CD4-positive, alpha-beta T cell (primary cell): ENCODE data around the gene DDX1. TPM values are rescaled to one million over a fixed set of nuclear protein-coding genes. Genes with fewer than 3 reads are reported as not detected.

Source experiments
- ATAC-seq: fragments of 200-7000 bp; cut with Tn5 transposase; one replicate; pipeline ENCODE4 v1.10.0; 2022; ENCODE audit warnings: mild to moderate bottlenecking; ENCODE audit not compliant: poor library complexity
- CTCF ChIA-PET: fragments of 350-600 bp; sonication (Branson Sonifier 250); formaldehyde crosslinking; loops from one replicate; lab custom pipeline; 2021; ENCODE audit warnings: antibody characterized with exemption, inconsistent platforms; lab: Charles Lee
- POLR2A ChIA-PET: fragments of 350-600 bp; sonication (Branson Sonifier 250); formaldehyde crosslinking; loops from one replicate; lab custom pipeline; 2021; ENCODE audit warnings: antibody characterized with exemption, inconsistent platforms; lab: Charles Lee
- DNase-seq, 14 experiments: peaks; one replicate each; pipeline ENCODE4 v3.0.0-alpha.2; 2013 to 2020; ENCODE audit warnings: mixed read lengths in 2 of 14
- H3K27ac ChIP-seq, 2 donors: one replicate each; pipeline versions ENCODE4 v1.5.1 to v1.7.0; 2013; ENCODE audit warnings: low read length in 2 of 2, low read depth in 1 of 2, mild to moderate bottlenecking in 1 of 2
- H3K27me3 ChIP-seq, 2 experiments: 1 replicate in 1 of 2; 2 replicates in 1 of 2; pipeline versions ENCODE4 v1.6.1 to v1.7.0; 2013; ENCODE audit warnings: low read length in 2 of 2, control low read depth in 1 of 2, mild to moderate bottlenecking in 1 of 2, moderate library complexity in 1 of 2; ENCODE audit not compliant: insufficient read depth in 2 of 2, control insufficient read depth in 1 of 2
- H3K36me3 ChIP-seq: one replicate; pipeline ENCODE4 v1.6.1; 2013; ENCODE audit warnings: low read length, control low read depth; ENCODE audit not compliant: insufficient read depth
- H3K4me1 ChIP-seq: one replicate; pipeline ENCODE4 v1.6.1; 2013; ENCODE audit warnings: low read length, control low read depth; ENCODE audit not compliant: insufficient read depth
- H3K4me3 ChIP-seq: one replicate; pipeline ENCODE4 v1.5.1; 2013; ENCODE audit warnings: mild to moderate bottlenecking, low read length, moderate library complexity
- H3K9me3 ChIP-seq, 2 experiments: 1 replicate in 1 of 2; 2 replicates in 1 of 2; pipeline versions ENCODE4 v1.6.1 to v1.7.0; 2013; ENCODE audit warnings: low read length in 2 of 2, mild to moderate bottlenecking in 2 of 2, control low read depth in 1 of 2, moderate library complexity in 1 of 2; ENCODE audit not compliant: control insufficient read depth in 1 of 2, insufficient read depth in 1 of 2
- H3K27ac Mint-ChIP-seq: one replicate; pipeline ENCODE4 v1.8.0; 2020; ENCODE audit warnings: mixed read lengths
- H3K27me3 Mint-ChIP-seq: one replicate; pipeline ENCODE4 v1.8.0; 2021; ENCODE audit warnings: mixed read lengths
- H3K36me3 Mint-ChIP-seq: one replicate; pipeline ENCODE4 v1.8.0; 2021; ENCODE audit warnings: low read depth, mixed read lengths
- H3K4me1 Mint-ChIP-seq: one replicate; pipeline ENCODE4 v1.8.0; 2021; ENCODE audit warnings: low read depth, mixed read lengths
- H3K4me3 Mint-ChIP-seq: one replicate; pipeline ENCODE4 v1.8.0; 2020; ENCODE audit warnings: mild to moderate bottlenecking, mixed read lengths
- H3K9me3 Mint-ChIP-seq: one replicate; pipeline ENCODE4 v1.8.0; 2020; ENCODE audit warnings: mixed read lengths
- CTCF ChIP-seq: fragments of 200-600 bp; IDR thresholded peaks from one replicate; pipeline ENCODE4 v1.8.0; 2022; ENCODE audit warnings: antibody characterized with exemption, mild to moderate bottlenecking
- intact Hi-C, 2 experiments: fragments of 100-400 bp; cut with DNase I in 1 of 2; cut with micrococcal nuclease in 1 of 2; formaldehyde crosslinking; loops; one replicate each; pipeline versions ENCODE4 v1.15.1 to v1.9.0; 2023 to 2025; cut with DNase I, micrococcal nuclease
- total RNA-seq, 174 experiments: library from RNA in 2 of 174; stranded (reverse) in 2 of 174; gene quantifications; one replicate each; pipeline ENCODE4 v1.2.3 and lab custom pipeline; 2021 to 2026

The DDX1 gene
- total RNA-seq, 2 experiments from 2014 or later = 48.8 to 50.1 TPM

- H3K36me3 Mint-ChIP-seq = no peaks in the 10 kb centered on the region
- ChIA-PET CTCF (no interaction called here), POLR2A (no interaction called here)
- no peak overlapping the region for H3K4me3 Mint-ChIP-seq
- H3K9me3 Mint-ChIP-seq = no peaks in the 10 kb centered on the region
- H3K4me1 Mint-ChIP-seq = no peaks in the 10 kb centered on the region
- ATAC-seq = no peak
- DNase-seq = no peak
- no peak for TF ChIP-seq CTCF
- intact Hi-C loops = no loop called here
- peaks cover 21% of the 10 kb centered on the region for H3K27me3 Mint-ChIP-seq
- peaks cover 2 to 6% of the 10 kb centered on the region in 2 experiments for H3K27me3 ChIP-seq
- H3K27ac ChIP-seq = no peak overlapping the region
- no peaks in the 10 kb centered on the region for H3K4me1 ChIP-seq
- H3K9me3 ChIP-seq = no peaks in the 10 kb centered on the region
- no peak overlapping the region for H3K4me3 ChIP-seq
- no peak overlapping the region for H3K27ac Mint-ChIP-seq
- H3K36me3 ChIP-seq = no peaks in the 10 kb centered on the region
These were observed 79.3 kb downstream of the DDX1 start for GRCh38 chr2:15670981-15671380.

- ChIA-PET POLR2A (no interaction called here), CTCF (no interaction called here)
- intact Hi-C loops = no loop called here
- Histone ChIP-seq H3K36me3 (no peaks in the 10 kb centered on the region), H3K9me3 (no peaks in the 10 kb centered on the region), H3K27me3 (peaks cover 2 to 6% of the 10 kb centered on the region in 2 experiments), H3K4me1 (no peaks in the 10 kb centered on the region), H3K4me3 (no peak overlapping the region), H3K27ac (no peak overlapping the region)
- DNase-seq = no peak
- Mint-ChIP-seq H3K27me3 (peaks cover 21% of the 10 kb centered on the region), H3K4me3 (no peak overlapping the region), H3K36me3 (no peaks in the 10 kb centered on the region), H3K27ac (no peak overlapping the region), H3K9me3 (no peaks in the 10 kb centered on the region), H3K4me1 (no peaks in the 10 kb centered on the region)
- ATAC-seq = no peak
- no peak for TF ChIP-seq CTCF
These were observed 79.7 kb downstream of the DDX1 start for GRCh38 chr2:15671409-15671808.

- Mint-ChIP-seq H3K9me3 (no peaks in the 10 kb centered on the region), H3K4me3 (no peak overlapping the region), H3K36me3 (no peaks in the 10 kb centered on the region), H3K27me3 (peaks cover 21% of the 10 kb centered on the region), H3K27ac (no peak overlapping the region), H3K4me1 (no peaks in the 10 kb centered on the region)
- DNase-seq = no peak
- no peak for ATAC-seq
- Histone ChIP-seq H3K27me3 (peaks cover 2 to 6% of the 10 kb centered on the region in 2 experiments), H3K27ac (no peak overlapping the region), H3K36me3 (no peaks in the 10 kb centered on the region), H3K9me3 (no peaks in the 10 kb centered on the region), H3K4me3 (no peak overlapping the region), H3K4me1 (no peaks in the 10 kb centered on the region)
- POLR2A ChIA-PET = no interaction called here
- no peak for TF ChIP-seq CTCF
- CTCF ChIA-PET = no interaction called here
- intact Hi-C loops = no loop called here
These were observed 80.5 kb downstream of the DDX1 start for GRCh38 chr2:15671842-15672815.
